ENCODE data around the gene ORAI3. TPM values are rescaled to one million over a fixed set of nuclear protein-coding genes. Genes with fewer than 3 reads are reported as not detected.

Gene ORAI3
- total RNA-seq, 1 experiment from 2014 or later: 34.0 TPM

DNA sequence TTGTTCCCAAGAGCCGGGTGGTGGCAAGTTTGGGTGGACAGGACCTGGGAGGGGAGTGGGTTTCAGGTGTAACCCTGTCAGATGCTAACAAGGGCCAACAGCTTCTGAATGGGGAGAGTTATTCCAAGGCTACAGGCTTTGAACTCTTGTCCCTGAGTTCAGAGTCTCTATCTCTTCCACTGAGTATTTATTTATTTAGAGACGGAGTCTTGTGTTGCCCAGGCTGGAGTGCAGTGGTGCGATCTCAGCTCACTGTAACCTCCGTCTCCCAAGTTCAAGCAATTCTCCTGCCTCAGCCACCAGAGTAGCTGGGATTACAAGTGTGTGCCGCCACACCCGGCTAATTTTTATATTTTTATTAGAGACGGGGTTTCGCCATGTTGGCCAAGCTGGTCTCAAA lies 6.1 kb downstream of the ORAI3 start:
- no peaks in the 10 kb centered on the region for H3K9me3 ChIP-seq (ENCODE audit: low read length)
- H3K4me1 ChIP-seq (ENCODE audit: low read length): peaks cover 40% of the 10 kb centered on the region
- no peak overlapping the region for H2AFZ ChIP-seq (ENCODE audit: low read length)
- H3K79me2 ChIP-seq (ENCODE audit: low read length): peaks cover 18% of the 10 kb centered on the region
- no peaks in the 10 kb centered on the region for H3K27me3 ChIP-seq (ENCODE audit: low read length)
- H3K27ac ChIP-seq (ENCODE audit: low read length): no peak overlapping the region
- H3K4me2 ChIP-seq (ENCODE audit: low read depth, low read length, poor library complexity, severe bottlenecking): no peak overlapping the region
- DNase-seq: no peak
- no peak overlapping the region for H3K9ac ChIP-seq (ENCODE audit: low read length)
- H4K20me1 ChIP-seq (ENCODE audit: insufficient read depth, low read depth, low read length): peaks cover 8% of the 10 kb centered on the region
- peaks cover 9% of the 10 kb centered on the region; the same call in 1 of the 2 replicates for H3K36me3 ChIP-seq (ENCODE audit: insufficient read depth, low read length)
- no peaks in the 10 kb centered on the region for H3K9me2 ChIP-seq (replicated peaks; ENCODE audit: insufficient read depth, low read length)
- H3K4me3 ChIP-seq (ENCODE audit: low read length): no peak overlapping the region

DNA sequence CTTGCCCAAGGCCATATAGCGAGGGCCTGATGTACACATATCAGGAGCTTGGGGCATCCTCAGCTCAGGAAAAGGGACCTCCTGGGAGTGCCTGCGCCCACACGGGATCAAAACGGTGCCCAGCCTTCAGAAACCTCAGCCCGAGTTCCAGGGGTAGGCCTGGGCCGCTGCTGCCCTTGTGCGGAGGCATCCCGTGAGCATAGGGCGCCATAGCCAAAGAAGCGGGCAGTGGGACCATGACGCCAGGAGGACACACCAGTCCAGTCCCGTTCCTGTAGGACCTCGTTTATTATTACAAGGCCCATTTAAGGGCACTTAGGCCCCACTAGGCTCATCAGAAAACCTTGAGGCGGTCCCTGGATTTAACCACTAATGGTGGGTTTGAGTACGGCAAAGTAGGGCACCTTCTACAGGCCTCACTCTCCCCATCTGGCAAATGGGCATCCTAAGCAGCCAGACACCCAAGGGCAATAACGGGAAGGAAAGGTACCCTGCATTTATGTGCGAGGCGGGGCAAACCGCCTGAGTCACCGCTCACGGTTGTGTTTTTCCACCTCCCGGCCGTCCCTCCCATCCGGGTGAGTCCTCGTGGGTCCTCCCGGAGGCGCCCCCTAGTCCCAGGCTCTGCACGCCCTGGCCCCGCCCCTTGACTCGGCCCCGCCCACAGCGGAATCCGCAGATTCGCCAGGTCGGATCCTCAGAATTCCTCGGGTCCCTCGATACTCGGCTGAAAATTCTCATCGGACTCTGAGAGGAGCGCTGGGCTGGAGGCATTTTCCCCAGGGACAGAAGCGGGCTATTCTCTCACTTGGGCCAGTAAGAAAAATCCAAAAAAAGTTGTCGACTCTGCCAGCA lies 8.0 kb downstream of the ORAI3 start:
- H3K36me3 ChIP-seq (ENCODE audit: insufficient read depth, low read length): peaks cover 25% of the 10 kb centered on the region; the same call in 1 of the 2 replicates
- peak overlapping the region; percentile 96 for H3K9ac ChIP-seq (ENCODE audit: low read length)
- peak overlapping the region; percentile 98 for H3K4me2 ChIP-seq (ENCODE audit: low read depth, low read length, poor library complexity, severe bottlenecking)
- peak overlapping the region; percentile 98 for H2AFZ ChIP-seq (ENCODE audit: low read length)
- H3K4me1 ChIP-seq (ENCODE audit: low read length): peaks cover 33% of the 10 kb centered on the region
- H3K27me3 ChIP-seq (ENCODE audit: low read length): no peaks in the 10 kb centered on the region
- no peaks in the 10 kb centered on the region for H3K9me3 ChIP-seq (ENCODE audit: low read length)
- no peaks in the 10 kb centered on the region for H3K9me2 ChIP-seq (replicated peaks; ENCODE audit: insufficient read depth, low read length)
- peaks cover 23% of the 10 kb centered on the region for H3K79me2 ChIP-seq (ENCODE audit: low read length)
- peak overlapping the region; percentile 93 for H3K27ac ChIP-seq (ENCODE audit: low read length)
- peak; percentile 92 for DNase-seq
- H3K4me3 ChIP-seq (ENCODE audit: low read length): peak overlapping the region; percentile 87
- H4K20me1 ChIP-seq (ENCODE audit: insufficient read depth, low read depth, low read length): peaks cover 10% of the 10 kb centered on the region

DNA sequence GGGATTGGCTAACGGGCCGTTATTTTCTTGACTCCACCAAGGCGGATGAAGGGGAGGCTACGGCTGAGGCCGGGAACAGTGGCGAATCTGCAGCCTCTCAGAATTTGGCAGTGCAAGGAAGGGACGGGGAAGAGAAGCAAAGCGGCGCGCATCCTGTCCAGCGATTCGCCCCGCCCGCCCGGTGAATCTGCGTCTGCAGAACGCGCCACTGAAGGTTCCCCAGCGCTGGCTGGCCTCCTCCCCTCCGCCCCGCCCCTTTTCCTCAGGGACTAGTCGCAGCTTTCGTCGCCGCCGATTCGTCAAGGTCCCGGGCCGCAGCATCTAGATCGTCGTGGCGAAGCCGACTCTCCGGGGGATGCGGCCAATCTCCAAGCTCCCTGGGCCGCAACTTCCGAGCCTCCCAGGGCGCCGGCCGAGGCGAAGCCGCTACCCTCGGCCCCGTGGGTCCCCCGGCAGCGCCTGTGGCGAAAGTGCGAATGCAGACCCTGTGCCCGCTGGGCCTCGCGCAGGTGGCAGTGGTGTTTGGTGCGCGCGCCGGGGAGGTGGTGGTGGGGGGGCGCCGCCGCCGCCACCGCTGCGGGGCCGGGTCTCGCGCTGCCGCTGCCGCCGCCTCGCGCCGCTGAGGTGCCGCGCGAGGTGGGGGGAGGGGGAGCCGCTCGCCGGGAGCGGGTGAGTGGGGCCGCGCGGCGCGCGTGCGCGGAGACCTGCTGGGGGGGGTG lies 8.7 kb downstream of the ORAI3 start, which contains the start of gene SETD1A:
Gene SETD1A (plus strand): TSS at position 299 of the 719 bp plus-strand sequence. CDS start 978 bp downstream, outside the sequence.
- peaks cover 10% of the 10 kb centered on the region for H4K20me1 ChIP-seq (ENCODE audit: insufficient read depth, low read depth, low read length)
- H3K9me3 ChIP-seq (ENCODE audit: low read length): no peaks in the 10 kb centered on the region
- peak within 1 kb of the TSS; percentile 98 for H2AFZ ChIP-seq (ENCODE audit: low read length)
- peaks cover 29% of the 10 kb centered on the region for H3K36me3 ChIP-seq (ENCODE audit: insufficient read depth, low read length)
- peak within 1 kb of the TSS; percentile 87 for H3K4me3 ChIP-seq (ENCODE audit: low read length)
- H3K9me2 ChIP-seq (replicated peaks; ENCODE audit: insufficient read depth, low read length): no peaks in the 10 kb centered on the region
- peaks cover 33% of the 10 kb centered on the region for H3K4me1 ChIP-seq (ENCODE audit: low read length)
- H3K4me2 ChIP-seq (ENCODE audit: low read depth, low read length, poor library complexity, severe bottlenecking): peak within 1 kb of the TSS; percentile 98
- peak within 1 kb of the TSS; percentile 93 for H3K27ac ChIP-seq (ENCODE audit: low read length)
- peak within 1 kb of the TSS; percentile 96 for H3K9ac ChIP-seq (ENCODE audit: low read length)
- H3K79me2 ChIP-seq (ENCODE audit: low read length): peaks cover 23% of the 10 kb centered on the region
- no peaks in the 10 kb centered on the region for H3K27me3 ChIP-seq (ENCODE audit: low read length)
- DNase-seq: peak; percentile 98

DNA sequence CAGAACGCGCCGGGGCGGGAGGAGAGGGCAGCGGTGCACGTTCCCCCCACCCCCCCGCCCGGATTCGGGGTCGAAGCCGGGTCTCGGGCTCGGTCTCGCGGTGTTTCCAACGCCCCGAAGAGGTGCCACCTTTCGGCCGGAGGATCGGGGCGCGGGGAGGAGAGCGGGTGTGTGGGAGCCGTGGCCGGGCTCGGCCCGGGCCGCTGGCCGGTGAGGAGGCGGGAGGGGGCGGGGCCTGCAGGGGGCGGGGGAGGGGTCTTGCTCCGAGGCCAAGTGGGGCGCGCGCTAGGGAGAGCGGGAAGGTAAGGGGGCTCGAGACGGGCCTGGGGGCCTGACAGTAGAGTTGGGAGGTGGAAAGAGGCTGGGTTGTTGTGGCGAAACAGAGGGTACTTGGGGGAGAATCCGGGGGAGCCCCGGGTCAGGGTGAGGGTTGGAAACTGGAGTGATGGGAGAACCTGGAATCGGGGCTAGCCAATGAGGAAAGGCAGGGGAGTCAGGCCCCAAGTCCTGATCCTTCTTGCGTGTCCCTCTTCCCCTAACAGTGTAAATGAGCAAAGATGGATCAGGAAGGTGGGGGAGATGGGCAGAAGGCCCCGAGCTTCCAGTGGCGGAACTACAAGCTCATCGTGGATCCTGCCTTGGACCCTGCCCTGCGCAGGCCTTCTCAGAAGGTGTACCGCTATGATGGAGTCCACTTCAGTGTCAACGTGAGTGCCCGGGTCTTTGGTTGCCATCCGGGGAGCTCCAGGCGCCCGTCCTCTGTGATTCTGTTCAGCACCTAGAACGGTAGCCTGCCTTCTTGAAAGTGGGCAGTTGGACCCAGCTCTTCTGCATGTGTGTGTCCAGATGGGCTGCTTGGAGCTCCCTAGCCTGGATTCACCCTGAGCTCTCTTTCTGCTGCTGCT lies 9.6 kb downstream of the ORAI3 start:
- Histone ChIP-seq H3K27me3 (ENCODE audit: low read length) (no peaks in the 10 kb centered on the region), H3K36me3 (ENCODE audit: insufficient read depth, low read length) (peaks cover 35% of the 10 kb centered on the region), H3K27ac (ENCODE audit: low read length) (no peak overlapping the region; the same call in 1 of the 2 replicates), H3K4me1 (ENCODE audit: low read length) (peaks cover 31% of the 10 kb centered on the region), H3K9me3 (ENCODE audit: low read length) (no peaks in the 10 kb centered on the region), H3K4me3 (ENCODE audit: low read length) (peak overlapping the region; percentile 87), H3K9me2 (replicated peaks; ENCODE audit: insufficient read depth, low read length) (no peaks in the 10 kb centered on the region), H4K20me1 (ENCODE audit: insufficient read depth, low read depth, low read length) (peaks cover 10% of the 10 kb centered on the region), H3K79me2 (ENCODE audit: low read length) (peaks cover 26% of the 10 kb centered on the region), H3K4me2 (ENCODE audit: low read depth, low read length, poor library complexity, severe bottlenecking) (peak overlapping the region; percentile 77), H3K9ac (ENCODE audit: low read length) (peak overlapping the region; percentile 96), H2AFZ (ENCODE audit: low read length) (no peak overlapping the region)
- peak; percentile 80 for DNase-seq

DNA sequence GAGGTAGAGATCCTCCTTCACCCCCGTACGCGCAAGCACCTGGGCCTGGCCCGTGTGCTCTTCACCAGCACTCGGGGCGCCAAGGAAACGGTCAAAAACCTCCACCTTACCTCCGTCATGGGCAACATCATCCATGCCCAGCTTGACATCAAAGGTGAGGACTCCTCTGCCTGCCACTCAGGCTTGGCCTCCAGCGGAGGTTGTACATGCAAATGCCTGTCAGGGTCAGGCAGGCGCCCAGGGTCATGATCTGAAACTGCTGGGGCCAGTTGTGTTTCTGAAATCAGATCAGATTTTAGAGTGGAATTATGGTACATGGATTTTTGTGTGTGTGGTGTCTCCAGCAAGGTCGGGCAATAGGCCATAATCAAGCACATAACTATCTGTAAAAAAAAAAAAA lies 12.5 kb downstream of the ORAI3 start:
- Histone ChIP-seq H3K4me3 (ENCODE audit: low read length) (no peak overlapping the region), H4K20me1 (ENCODE audit: insufficient read depth, low read depth, low read length) (peaks cover 10% of the 10 kb centered on the region), H2AFZ (ENCODE audit: low read length) (no peak overlapping the region), H3K9me3 (ENCODE audit: low read length) (no peaks in the 10 kb centered on the region), H3K36me3 (ENCODE audit: insufficient read depth, low read length) (peaks cover 51% of the 10 kb centered on the region), H3K9ac (ENCODE audit: low read length) (no peak overlapping the region), H3K27ac (ENCODE audit: low read length) (no peak overlapping the region), H3K9me2 (replicated peaks; ENCODE audit: insufficient read depth, low read length) (no peaks in the 10 kb centered on the region), H3K4me2 (ENCODE audit: low read depth, low read length, poor library complexity, severe bottlenecking) (no peak overlapping the region), H3K27me3 (ENCODE audit: low read length) (no peaks in the 10 kb centered on the region), H3K4me1 (ENCODE audit: low read length) (peaks cover 22% of the 10 kb centered on the region), H3K79me2 (ENCODE audit: low read length) (peaks cover 26% of the 10 kb centered on the region)
- no peak for DNase-seq

DNA sequence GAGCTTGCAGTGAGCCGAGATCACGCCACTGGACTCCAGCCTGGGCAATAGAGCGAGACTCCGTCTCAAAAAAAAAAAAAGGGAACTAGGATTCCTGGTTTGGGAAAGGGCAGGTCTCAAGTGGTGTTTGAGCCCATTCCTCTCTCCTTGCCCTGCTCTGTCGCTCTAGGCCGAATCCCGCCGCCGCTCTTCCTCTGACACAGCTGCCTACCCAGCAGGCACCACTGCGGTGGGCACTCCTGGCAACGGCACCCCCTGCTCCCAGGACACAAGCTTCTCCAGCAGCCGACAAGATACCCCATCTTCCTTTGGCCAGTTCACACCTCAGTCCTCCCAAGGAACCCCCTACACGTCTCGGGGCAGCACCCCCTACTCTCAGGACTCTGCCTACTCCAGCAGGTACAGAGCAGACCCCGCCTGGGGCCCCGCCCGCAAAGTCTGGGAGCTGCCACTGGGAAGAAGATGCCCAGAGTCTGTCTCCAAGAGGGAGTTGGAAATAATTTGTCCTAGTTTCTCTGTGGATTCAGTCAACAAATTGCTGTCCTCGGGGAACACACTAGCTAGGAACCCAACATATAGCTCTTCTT lies 15.2 kb downstream of the ORAI3 start:
- Histone ChIP-seq H2AFZ (ENCODE audit: low read length) (no peak overlapping the region), H3K9me2 (replicated peaks; ENCODE audit: insufficient read depth, low read length) (no peaks in the 10 kb centered on the region), H3K79me2 (ENCODE audit: low read length) (peaks cover 18% of the 10 kb centered on the region), H3K9me3 (ENCODE audit: low read length) (no peaks in the 10 kb centered on the region), H3K27me3 (ENCODE audit: low read length) (no peaks in the 10 kb centered on the region), H3K9ac (ENCODE audit: low read length) (no peak overlapping the region), H3K36me3 (ENCODE audit: insufficient read depth, low read length) (peaks cover 58% of the 10 kb centered on the region), H3K4me2 (ENCODE audit: low read depth, low read length, poor library complexity, severe bottlenecking) (no peak overlapping the region), H3K4me3 (ENCODE audit: low read length) (no peak overlapping the region), H4K20me1 (ENCODE audit: insufficient read depth, low read depth, low read length) (peaks cover 4% of the 10 kb centered on the region; the same call in 1 of the 2 replicates), H3K4me1 (ENCODE audit: low read length) (peaks cover 6% of the 10 kb centered on the region), H3K27ac (ENCODE audit: low read length) (no peak overlapping the region)
- no peak for DNase-seq

DNA sequence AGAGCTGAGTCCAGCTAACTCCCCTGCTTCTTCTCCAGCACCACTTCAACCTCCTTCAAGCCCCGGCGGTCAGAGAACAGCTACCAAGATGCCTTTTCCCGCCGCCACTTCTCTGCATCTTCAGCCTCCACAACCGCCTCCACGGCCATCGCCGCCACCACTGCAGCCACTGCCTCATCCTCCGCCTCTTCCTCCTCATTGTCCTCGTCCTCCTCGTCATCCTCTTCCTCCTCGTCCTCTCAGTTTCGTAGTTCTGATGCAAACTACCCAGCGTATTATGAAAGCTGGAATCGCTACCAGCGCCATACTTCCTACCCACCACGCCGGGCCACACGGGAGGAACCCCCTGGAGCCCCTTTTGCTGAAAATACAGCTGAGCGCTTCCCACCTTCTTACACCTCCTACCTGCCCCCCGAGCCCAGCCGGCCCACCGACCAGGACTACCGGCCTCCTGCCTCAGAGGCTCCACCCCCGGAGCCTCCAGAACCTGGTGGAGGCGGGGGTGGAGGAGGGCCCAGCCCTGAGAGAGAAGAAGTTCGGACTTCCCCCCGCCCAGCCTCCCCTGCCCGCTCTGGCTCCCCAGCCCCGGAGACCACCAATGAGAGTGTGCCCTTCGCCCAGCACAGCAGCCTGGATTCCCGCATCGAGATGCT lies 15.8 kb downstream of the ORAI3 start:
- H3K4me1 ChIP-seq (ENCODE audit: low read length): no peaks in the 10 kb centered on the region
- H3K9ac ChIP-seq (ENCODE audit: low read length): no peak overlapping the region

More for the DNA sequence above, 15.8 kb downstream of the ORAI3 start:
- Histone ChIP-seq H3K79me2 (ENCODE audit: low read length) (peaks cover 11% of the 10 kb centered on the region), H4K20me1 (ENCODE audit: insufficient read depth, low read depth, low read length) (peaks cover 4% of the 10 kb centered on the region; the same call in 1 of the 2 replicates), H3K9me2 (replicated peaks; ENCODE audit: insufficient read depth, low read length) (no peaks in the 10 kb centered on the region), H3K4me2 (ENCODE audit: low read depth, low read length, poor library complexity, severe bottlenecking) (no peak overlapping the region), H3K27ac (ENCODE audit: low read length) (no peak overlapping the region), H3K9me3 (ENCODE audit: low read length) (no peaks in the 10 kb centered on the region), H3K27me3 (ENCODE audit: low read length) (no peaks in the 10 kb centered on the region), H3K36me3 (ENCODE audit: insufficient read depth, low read length) (peaks cover 52% of the 10 kb centered on the region), H3K4me3 (ENCODE audit: low read length) (no peak overlapping the region), H2AFZ (ENCODE audit: low read length) (no peak overlapping the region)
- no peak for DNase-seq

Data from Karpas-422 (cell line).